T follicular helper cell (primary cell): Measurements from ENCODE around the gene TSHZ3.

Source experiments
- DNase-seq: peaks from one replicate; pipeline ENCODE4 v3.0.0-alpha.2; 2020; ENCODE audit warnings: low read depth

The TSHZ3 gene

GRCh38 chr19:31261019-31261602, 88.1 kb downstream of the TSHZ3 start:
- DNase-seq: no peak

GRCh38 chr19:31260171-31260933, 88.9 kb downstream of the TSHZ3 start:
- DNase-seq: no peak

- DNase-seq: no peak
Measured at GRCh38 chr19:31258211-31259052, 90.8 kb downstream of the TSHZ3 start.

GRCh38 chr19:31257426-31258130, 91.7 kb downstream of the TSHZ3 start:
- no peak for DNase-seq

- DNase-seq: no peak
Measured at GRCh38 chr19:31257025-31257424, 92.2 kb downstream of the TSHZ3 start.

GRCh38 chr19:31256593-31256960, 92.7 kb downstream of the TSHZ3 start:
- no peak for DNase-seq

DNA sequence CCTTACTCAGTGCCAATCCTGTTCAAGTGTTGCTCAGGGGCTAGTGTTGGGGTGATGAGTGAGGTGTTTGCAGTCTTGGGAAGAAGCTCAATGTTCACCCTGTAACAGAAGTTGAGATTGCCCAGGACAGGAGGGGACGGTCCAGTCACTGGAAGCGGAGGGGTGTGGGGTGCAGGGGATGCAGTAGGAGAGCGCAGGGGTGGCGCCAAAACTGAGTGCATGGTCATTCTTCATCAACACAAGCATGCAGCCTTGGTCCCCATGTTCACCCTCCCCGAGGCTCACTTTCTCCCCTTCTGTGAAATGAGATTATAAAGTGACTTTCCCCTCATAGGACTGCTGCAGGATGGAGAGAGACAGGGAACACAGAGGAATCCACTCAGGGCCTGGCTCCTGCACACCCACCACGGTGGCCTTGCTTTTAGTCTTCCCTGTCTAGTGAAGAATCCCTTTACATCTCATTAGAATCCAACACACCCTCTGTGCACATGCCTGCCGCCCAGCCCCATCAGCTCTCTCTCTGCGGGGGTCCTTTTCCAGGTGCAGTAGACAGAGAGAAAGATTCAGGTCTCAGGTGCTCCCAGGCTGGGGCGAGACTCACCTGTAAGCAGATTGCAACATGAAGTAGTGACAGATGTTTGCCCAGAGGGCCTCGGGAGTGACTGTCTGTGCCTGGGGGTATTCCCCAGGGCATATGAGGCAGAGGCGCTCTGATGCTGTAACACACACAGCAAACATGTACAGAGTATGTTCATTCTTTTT, 93.2 kb downstream of the TSHZ3 start:
- no peak for DNase-seq

- no peak for DNase-seq
Measured at GRCh38 chr19:31255174-31255799, 93.9 kb downstream of the TSHZ3 start.

GRCh38 chr19:31254611-31255010, 94.6 kb downstream of the TSHZ3 start:
- no peak for DNase-seq

DNA sequence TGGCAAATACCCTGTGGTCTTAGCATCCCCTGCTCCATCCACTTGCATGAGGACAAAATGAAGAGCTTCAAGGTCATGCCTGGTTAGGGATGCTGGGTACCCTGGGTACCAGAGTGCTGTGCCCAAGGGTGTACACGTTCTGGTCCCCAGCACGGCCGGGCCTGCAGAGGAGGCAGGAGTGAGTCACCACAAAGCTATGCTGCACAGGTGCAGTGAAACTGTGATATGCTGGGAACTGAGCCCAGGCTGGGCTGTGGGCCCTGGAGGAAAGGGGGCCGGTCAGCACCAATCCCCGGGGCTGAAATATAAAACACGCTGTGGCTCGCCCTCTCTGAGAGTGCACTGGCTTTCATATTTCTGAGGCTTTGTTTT, 95.1 kb downstream of the TSHZ3 start:
- no peak for DNase-seq

- DNase-seq: no peak
Measured at GRCh38 chr19:31253526-31254179, 95.6 kb downstream of the TSHZ3 start.

- DNase-seq: no peak
Measured at GRCh38 chr19:31252441-31252840, 96.8 kb downstream of the TSHZ3 start.

DNA sequence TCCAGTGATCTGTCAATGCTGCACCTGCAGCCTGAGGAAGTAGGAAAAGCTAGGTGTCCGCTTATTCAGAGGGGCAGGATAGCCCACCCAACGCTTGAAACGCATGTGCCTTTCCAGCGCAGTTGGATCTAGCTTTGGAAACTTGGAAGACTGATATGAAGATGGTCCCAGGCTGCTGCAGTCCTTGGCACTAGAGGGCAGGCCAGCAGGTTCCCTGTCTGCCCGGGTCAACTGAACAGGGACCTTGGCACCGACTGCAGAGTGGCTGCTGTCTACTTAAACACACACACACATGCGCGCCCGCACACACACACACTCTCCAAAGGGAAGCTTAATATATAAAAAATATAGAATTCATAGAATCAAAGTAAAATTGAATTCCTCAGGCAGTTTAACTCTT, 100.0 kb downstream of the TSHZ3 start:
- DNase-seq: no peak

- no peak for DNase-seq
Measured at GRCh38 chr19:31235806-31236205, 113.4 kb downstream of the TSHZ3 start.

DNA sequence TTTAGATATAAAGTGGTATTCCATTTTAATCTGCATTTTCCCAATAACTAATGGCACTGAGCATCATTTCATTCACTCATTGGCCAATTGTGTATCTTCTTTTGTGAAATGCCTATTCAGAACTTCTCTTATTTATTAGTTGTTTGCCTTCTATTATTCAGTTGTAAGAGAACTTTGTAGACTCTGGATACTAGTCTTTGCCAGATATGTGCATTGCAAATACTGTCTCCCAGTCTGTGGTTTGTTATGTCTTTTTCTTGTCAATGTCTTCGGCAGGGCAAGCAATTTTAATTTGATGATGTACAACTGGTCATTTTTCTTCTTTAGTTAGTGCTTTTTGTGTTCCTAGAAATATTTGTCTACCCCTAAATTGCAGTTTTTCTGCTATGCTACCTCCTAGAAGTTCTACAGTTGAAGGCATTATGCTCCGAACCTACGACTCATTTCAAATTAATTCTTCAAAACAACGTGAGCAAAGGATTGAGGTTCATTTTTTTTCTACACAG, 115.9 kb downstream of the TSHZ3 start:
- DNase-seq: no peak

- no peak for DNase-seq
Measured at GRCh38 chr19:31232871-31233270, 116.4 kb downstream of the TSHZ3 start.

- DNase-seq: no peak
Measured at GRCh38 chr19:31232180-31232579, 117.1 kb downstream of the TSHZ3 start.

DNA sequence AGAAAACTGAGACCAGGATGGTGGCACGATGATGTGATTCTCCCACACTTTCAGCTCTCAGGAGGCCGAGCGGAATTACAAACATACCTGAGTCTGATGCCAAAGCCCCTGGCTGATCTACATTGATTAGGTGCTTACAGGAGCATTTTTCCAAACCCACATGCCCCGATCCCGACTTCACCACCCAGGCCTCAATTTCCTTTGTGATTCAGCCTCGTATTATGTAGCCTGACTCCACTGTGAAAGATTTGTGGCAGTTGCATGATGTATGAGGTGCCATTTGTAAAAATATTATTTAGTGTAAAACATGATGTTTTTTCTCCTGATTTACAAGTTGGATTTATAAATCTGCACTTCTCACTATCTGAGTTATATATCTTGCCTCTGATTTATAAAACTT, 118.0 kb downstream of the TSHZ3 start:
- no peak for DNase-seq

DNA sequence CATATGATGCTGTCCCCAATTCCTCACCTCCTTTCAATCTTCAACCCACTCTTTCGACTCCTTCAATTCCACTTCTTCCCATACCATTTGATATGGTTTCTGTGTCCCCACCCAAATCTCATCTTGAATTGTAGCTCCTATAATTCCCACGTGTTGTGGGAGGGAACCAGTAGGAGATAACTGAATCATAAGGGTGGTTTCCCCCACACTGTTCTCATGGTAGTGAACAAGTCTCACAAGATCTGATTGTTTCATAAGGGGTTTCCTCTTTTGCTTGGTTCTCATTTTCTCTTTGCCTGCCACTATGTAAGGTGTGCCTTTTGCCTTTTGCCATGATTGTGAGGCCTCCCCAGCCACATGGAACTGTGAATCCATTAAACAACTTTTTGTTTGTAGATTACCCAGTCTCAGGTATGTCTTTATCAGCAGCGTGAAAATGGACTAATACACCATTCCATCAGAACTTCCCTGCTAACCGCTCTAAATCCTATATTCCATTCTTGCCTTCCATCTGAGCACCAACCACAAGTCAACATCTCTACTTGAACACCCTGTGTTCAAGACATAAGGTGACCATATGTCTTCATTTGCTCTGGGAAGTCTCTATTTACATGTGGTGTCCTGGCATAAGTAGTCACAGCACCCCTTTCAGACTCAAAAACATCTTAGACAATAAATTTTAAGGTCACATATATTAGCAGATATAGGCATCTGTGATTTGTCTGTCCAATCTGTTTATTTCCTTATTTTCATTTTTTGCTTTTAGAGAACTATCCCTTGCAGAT, 122.9 kb downstream of the TSHZ3 start:
- no peak for DNase-seq
